Measurements from ENCODE around the gene ZNHIT3.

DNA sequence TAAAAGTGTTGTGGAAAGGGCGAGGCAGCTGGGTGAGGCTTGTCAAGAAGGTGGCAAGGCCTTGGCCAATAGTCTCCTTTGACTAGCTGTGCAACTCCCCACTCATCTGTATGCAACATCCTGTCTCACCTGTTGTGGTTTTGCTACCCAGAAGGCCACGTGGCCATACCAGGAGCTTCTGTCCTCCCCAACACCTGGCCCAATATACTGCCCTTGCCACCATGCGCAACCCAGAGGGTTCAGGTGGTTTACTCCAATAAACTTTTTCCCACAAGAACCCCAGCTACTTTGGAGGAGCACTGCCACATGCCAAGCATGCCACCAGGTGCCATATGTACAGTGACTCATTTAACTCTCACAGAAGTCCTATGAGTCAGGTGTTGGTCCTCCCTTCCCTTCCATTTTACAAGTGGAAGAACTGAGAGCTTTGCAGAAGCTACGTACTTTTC, 38.0 kb downstream of the ZNHIT3 start:
- TF ChIP-seq EP300 (IDR thresholded peaks at IDR 0.05) = no peak
- TF ChIP-seq CTCF (IDR thresholded peaks at IDR 0.05) = no peak
- TF ChIP-seq, protein P1, sequence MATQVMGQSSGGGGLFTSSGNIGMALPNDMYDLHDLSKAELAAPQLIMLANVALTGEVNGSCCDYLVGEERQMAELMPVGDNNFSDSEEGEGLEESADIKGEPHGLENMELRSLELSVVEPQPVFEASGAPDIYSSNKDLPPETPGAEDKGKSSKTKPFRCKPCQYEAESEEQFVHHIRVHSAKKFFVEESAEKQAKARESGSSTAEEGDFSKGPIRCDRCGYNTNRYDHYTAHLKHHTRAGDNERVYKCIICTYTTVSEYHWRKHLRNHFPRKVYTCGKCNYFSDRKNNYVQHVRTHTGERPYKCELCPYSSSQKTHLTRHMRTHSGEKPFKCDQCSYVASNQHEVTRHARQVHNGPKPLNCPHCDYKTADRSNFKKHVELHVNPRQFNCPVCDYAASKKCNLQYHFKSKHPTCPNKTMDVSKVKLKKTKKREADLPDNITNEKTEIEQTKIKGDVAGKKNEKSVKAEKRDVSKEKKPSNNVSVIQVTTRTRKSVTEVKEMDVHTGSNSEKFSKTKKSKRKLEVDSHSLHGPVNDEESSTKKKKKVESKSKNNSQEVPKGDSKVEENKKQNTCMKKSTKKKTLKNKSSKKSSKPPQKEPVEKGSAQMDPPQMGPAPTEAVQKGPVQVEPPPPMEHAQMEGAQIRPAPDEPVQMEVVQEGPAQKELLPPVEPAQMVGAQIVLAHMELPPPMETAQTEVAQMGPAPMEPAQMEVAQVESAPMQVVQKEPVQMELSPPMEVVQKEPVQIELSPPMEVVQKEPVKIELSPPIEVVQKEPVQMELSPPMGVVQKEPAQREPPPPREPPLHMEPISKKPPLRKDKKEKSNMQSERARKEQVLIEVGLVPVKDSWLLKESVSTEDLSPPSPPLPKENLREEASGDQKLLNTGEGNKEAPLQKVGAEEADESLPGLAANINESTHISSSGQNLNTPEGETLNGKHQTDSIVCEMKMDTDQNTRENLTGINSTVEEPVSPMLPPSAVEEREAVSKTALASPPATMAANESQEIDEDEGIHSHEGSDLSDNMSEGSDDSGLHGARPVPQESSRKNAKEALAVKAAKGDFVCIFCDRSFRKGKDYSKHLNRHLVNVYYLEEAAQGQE (IDR thresholded peaks at IDR 0.05) = no peak
- no peak for TF ChIP-seq POLR2A (IDR thresholded peaks at IDR 0.05; ENCODE audit: low read length)
- TF ChIP-seq CBX8 (IDR thresholded peaks at IDR 0.05) = no peak
- no peak for TF ChIP-seq HMGXB4 (CRISPR knock-in tag; IDR thresholded peaks at IDR 0.05; ENCODE audit: borderline replicate concordance)
- TF ChIP-seq CHD4 (IDR thresholded peaks at IDR 0.05; ENCODE audit: borderline replicate concordance) = no peak
- TF ChIP-seq, protein P2, sequence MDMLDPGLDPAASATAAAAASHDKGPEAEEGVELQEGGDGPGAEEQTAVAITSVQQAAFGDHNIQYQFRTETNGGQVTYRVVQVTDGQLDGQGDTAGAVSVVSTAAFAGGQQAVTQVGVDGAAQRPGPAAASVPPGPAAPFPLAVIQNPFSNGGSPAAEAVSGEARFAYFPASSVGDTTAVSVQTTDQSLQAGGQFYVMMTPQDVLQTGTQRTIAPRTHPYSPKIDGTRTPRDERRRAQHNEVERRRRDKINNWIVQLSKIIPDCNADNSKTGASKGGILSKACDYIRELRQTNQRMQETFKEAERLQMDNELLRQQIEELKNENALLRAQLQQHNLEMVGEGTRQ (IDR thresholded peaks at IDR 0.05) = no peak
- TF ChIP-seq JUNB (IDR thresholded peaks at IDR 0.05) = no peak
- TF ChIP-seq RAD21 (conservative IDR thresholded peaks at IDR 0.05 in 1 of 2, IDR thresholded peaks at IDR 0.05 in 1 of 2) = no peak
- no peak for TF ChIP-seq SMC3 (IDR thresholded peaks at IDR 0.05)
